Choroid plexus epithelial cell (primary cell): ENCODE data around the gene INSIG1.

Source experiments
- DNase-seq: peaks from one replicate; pipeline ENCODE4 v3.0.0-alpha.2; 2010; ENCODE audit warnings: low read depth
- H3K4me3 ChIP-seq: 2 replicates; pipeline ENCODE4 v1.5.1; 2011; ENCODE audit warnings: low read depth, mild to moderate bottlenecking, control low read depth, low read length, moderate library complexity
- TF ChIP-seq, protein P1 (sequence below): conservative IDR thresholded peaks from 2 replicates; pipeline ENCODE4 v1.5.1; 2011; ENCODE audit warnings: low read depth, mild to moderate bottlenecking, control low read depth, inconsistent platforms, low read length, moderate library complexity

INSIG1 gene

DNA sequence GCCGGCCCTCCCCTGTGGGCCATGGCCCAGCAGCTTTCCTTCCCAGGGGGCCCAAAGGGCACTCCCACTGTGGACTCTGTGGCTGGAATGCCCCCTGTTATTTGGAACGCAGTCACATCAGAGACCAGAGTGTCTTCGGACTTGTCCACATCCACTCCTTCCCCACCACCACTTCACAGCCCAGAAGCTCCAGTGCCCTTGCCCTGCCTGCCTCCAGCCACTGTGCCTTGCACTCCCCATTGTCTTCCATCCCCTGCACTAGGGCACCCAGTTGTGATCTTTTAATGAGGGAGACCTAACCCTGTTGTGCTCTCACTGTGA is 19.4 kb downstream of the INSIG1 start:
- H3K4me3 ChIP-seq = no peak overlapping the region
- TF ChIP-seq, protein P1, sequence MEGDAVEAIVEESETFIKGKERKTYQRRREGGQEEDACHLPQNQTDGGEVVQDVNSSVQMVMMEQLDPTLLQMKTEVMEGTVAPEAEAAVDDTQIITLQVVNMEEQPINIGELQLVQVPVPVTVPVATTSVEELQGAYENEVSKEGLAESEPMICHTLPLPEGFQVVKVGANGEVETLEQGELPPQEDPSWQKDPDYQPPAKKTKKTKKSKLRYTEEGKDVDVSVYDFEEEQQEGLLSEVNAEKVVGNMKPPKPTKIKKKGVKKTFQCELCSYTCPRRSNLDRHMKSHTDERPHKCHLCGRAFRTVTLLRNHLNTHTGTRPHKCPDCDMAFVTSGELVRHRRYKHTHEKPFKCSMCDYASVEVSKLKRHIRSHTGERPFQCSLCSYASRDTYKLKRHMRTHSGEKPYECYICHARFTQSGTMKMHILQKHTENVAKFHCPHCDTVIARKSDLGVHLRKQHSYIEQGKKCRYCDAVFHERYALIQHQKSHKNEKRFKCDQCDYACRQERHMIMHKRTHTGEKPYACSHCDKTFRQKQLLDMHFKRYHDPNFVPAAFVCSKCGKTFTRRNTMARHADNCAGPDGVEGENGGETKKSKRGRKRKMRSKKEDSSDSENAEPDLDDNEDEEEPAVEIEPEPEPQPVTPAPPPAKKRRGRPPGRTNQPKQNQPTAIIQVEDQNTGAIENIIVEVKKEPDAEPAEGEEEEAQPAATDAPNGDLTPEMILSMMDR = no peak
- no peak for DNase-seq

DNA sequence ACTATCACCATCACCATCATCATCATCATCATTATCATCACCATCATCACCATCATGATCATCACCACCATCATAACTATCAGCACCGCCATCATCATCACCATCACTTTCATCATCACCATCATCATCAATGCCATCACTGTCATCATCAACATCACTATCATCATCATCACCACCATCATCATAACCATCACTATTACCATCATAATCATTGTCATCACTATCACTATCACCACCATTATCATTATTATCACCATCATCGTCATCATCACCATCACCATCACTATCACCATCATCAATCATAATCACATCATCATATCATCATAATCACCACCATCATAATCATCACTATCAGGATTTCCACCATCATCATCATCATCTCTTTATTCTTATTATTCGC is 20.6 kb downstream of the INSIG1 start:
- TF ChIP-seq, protein P1 = no peak
- DNase-seq = no peak
- H3K4me3 ChIP-seq = no peak overlapping the region

DNA sequence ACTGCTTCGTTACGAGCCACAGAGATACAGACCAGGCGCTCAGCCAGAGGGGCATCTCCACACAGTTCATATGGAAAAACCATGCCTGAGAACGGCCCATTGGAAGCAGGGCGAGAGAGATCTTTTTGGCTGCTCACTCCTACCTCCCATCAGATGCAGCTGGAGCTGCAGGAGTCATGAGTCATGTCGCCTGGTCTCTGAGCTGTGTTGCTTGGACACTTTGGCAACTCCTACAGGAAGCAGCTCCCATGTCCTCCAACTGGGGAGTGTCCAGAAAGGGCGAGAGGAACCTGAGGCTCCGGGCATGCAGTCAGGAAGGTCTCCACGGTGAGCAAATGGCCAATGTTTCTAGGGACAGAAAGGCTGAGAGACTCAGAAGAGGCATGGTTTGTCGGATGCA is 24.9 kb downstream of the INSIG1 start:
- TF ChIP-seq, protein P1 = no peak
- H3K4me3 ChIP-seq = no peak overlapping the region
- no peak for DNase-seq

DNA sequence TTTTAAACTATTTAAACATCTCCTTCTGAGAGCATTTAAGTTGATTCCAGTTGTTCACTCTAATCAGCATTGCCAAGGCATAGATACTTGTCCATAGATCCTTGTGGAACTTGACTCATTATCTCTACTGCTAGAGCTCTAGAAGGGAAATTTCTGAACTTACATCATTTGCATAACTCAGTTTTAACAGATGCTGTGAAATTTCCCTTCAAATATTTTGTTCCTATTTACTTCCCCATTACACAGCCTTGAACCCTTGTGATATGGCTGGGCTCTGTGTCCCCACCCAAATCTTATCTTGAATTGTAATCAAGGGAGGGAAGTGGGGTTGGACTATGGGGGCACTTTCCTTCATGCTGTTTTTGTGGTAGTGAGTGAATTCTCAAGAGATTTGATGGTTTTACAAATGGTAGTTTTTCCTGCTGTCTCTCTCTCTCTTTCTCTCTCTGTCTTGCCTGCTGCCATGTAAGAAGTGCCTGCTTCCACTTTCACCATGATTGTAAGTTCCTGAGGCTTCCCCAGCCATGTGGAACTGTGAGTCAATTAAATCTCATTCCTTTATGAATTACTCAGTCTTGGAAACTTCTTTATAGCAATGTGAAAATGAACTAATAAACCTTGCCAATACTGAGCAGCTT is 25.4 kb downstream of the INSIG1 start:
- no peak overlapping the region for H3K4me3 ChIP-seq
- DNase-seq = no peak
- TF ChIP-seq, protein P1 = no peak

DNA sequence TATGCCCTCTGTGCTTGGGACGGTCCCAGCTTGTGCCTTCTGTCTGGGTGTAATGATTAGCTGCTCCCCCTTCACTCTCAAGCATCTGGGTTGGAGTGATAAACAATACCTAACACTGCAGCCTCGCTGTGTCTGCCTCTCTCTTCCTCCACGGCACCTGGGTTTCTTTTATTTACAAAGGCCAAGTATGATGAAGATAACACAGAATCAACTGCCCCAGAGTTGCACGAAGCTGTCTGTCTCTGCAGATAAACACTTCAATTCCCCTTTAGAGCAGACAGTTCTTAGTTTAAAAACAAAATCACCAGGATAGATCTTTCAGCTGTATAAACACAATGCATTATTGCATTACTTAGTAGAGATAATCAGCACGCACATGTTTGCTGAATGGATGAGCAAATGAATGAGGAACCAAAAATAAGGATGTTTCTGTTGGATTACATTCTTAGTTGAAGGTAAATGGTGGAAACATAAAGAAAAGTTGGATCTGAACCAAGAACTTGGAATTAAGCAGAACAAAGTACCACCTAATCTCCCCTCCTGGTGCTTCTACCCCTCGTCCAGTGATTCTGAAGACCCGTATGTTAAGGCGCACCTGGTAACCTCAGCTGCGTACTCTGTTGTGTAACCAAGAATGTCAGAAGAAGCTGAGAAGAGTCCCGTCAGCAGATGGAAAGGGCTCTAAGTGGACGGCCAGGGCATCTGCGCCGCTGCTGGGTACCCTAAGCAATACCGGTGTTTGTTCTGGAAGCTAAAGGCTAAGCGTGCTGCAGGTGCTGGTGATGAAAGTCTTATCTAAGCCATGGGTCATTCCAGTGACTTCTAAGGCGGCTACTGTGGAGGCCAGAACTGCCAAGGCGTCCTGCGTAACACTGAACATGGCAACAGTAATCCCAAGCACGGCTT is 26.6 kb downstream of the INSIG1 start:
- no peak overlapping the region for H3K4me3 ChIP-seq
- TF ChIP-seq, protein P1 = no peak
- DNase-seq = no peak

DNA sequence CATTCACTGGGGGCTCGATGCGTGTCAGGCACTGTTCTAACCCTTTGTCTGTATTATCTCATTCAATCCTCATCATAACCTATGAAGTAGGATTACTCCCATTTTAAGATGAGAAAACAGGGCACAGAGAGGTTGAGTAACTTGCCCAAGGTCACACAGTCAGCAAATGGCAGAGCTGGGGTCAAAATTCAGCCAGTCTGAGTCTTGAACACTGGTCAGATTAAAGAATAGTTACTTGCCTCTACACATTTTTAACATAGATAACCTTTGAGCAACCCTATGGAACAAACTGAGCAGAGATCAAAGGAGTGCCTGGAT is 27.2 kb downstream of the INSIG1 start:
- TF ChIP-seq, protein P1 = no peak
- H3K4me3 ChIP-seq = no peak overlapping the region
- no peak for DNase-seq

DNA sequence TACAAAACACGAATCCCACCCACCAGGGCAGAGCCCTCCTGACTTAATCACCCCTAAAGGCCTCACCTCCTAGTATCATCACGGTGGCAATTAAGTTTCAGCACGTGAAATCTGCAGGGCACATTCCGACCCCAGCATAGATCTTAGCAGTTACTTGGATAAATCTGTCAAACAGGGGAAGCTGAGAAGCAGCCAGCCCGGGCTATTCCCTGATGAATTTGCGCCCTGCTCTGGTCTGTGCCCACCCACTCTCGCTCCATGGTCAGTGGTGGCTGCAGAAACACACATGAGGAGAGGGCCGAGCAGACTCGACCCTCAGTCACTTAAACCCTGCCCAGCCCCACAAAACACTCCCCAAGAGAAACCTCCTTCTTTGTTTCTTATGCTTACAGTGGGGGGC is 28.7 kb downstream of the INSIG1 start:
- DNase-seq = no peak
- TF ChIP-seq, protein P1 = no peak
- H3K4me3 ChIP-seq = no peak overlapping the region
